ENCODE data around the gene GOLGA5. TPM values are rescaled to one million over a fixed set of nuclear protein-coding genes. Genes with fewer than 3 reads are reported as not detected.

The GOLGA5 gene
- total RNA-seq, 1 experiment from 2014 or later, result 23.5 TPM

- intact Hi-C loops (cut with micrococcal nuclease), result no loop called here
- Histone ChIP-seq H3K27ac (ENCODE audit: low read length) (no peak overlapping the region), H3K4me3 (ENCODE audit: low read length) (no peak overlapping the region), H3K9me2 (replicated peaks; ENCODE audit: low read length) (no peaks in the 10 kb centered on the region), H2AFZ (ENCODE audit: low read length) (no peak overlapping the region), H3K4me1 (ENCODE audit: insufficient read depth, low read length) (no peaks in the 10 kb centered on the region), H3K4me2 (ENCODE audit: low read length) (no peak overlapping the region), H3K9ac (ENCODE audit: low read length) (no peak overlapping the region), H3K79me2 (ENCODE audit: low read length) (no peaks in the 10 kb centered on the region), H4K20me1 (ENCODE audit: low read length) (no peaks in the 10 kb centered on the region), H3K27me3 (ENCODE audit: low read length) (no peaks in the 10 kb centered on the region), H3K9me3 (ENCODE audit: low read length) (no peaks in the 10 kb centered on the region), H3K36me3 (ENCODE audit: low read depth, low read length) (no peaks in the 10 kb centered on the region), H3F3A (ENCODE audit: low read length, unreplicated experiment) (no peaks in the 10 kb centered on the region)
- DNase-seq, result no peak
- TF ChIP-seq CTCF (conservative IDR thresholded peaks at IDR 0.05; ENCODE audit: low read depth, low read length) (no peak), EZH2 (IDR thresholded peaks at IDR 0.05; ENCODE audit: low read length, unreplicated experiment) (no peak), EZH2phosphoT487 (IDR thresholded peaks at IDR 0.05; ENCODE audit: borderline replicate concordance, low read length) (no peak)
- ChIA-PET POLR2A (ENCODE audit: unreplicated experiment) (no interaction called here), CTCF (no interaction called here)
- no peak for ATAC-seq
- no TSS peak for BruUV-seq (replicated peaks)
These were observed 66.1 kb downstream of the GOLGA5 start for GRCh38 chr14:92860049-92860840.

GRCh38 chr14:92861856-92862745 is 68.0 kb downstream of the GOLGA5 start:
- ATAC-seq, result no peak
- H3K27ac ChIP-seq (ENCODE audit: low read length), result no peak overlapping the region
- no TSS peak for BruUV-seq (replicated peaks)

More at GRCh38 chr14:92861856-92862745, 68.0 kb downstream of the GOLGA5 start:
- Histone ChIP-seq H3K79me2 (ENCODE audit: low read length) (no peaks in the 10 kb centered on the region), H3K4me2 (ENCODE audit: low read length) (no peak overlapping the region), H3K36me3 (ENCODE audit: low read depth, low read length) (no peaks in the 10 kb centered on the region), H4K20me1 (ENCODE audit: low read length) (no peaks in the 10 kb centered on the region), H3F3A (ENCODE audit: low read length, unreplicated experiment) (no peaks in the 10 kb centered on the region), H3K9ac (ENCODE audit: low read length) (no peak overlapping the region), H3K9me3 (ENCODE audit: low read length) (no peaks in the 10 kb centered on the region), H3K4me1 (ENCODE audit: insufficient read depth, low read length) (no peaks in the 10 kb centered on the region), H2AFZ (ENCODE audit: low read length) (no peak overlapping the region), H3K27me3 (ENCODE audit: low read length) (no peaks in the 10 kb centered on the region), H3K9me2 (replicated peaks; ENCODE audit: low read length) (no peaks in the 10 kb centered on the region), H3K4me3 (ENCODE audit: low read length) (no peak overlapping the region)
- POLR2A ChIA-PET (ENCODE audit: unreplicated experiment), result no interaction called here
- intact Hi-C loops (cut with micrococcal nuclease), result no loop called here
- CTCF ChIA-PET, result no interaction called here
- DNase-seq, result no peak
- no peak for TF ChIP-seq CTCF (conservative IDR thresholded peaks at IDR 0.05; ENCODE audit: low read depth, low read length)
- TF ChIP-seq EZH2phosphoT487 (IDR thresholded peaks at IDR 0.05; ENCODE audit: borderline replicate concordance, low read length), result no peak
- no peak for TF ChIP-seq EZH2 (IDR thresholded peaks at IDR 0.05; ENCODE audit: low read length, unreplicated experiment)

All from PC-3 (cell line).